T-cell (primary cell): ENCODE results near the gene KCNH2. TPM values are rescaled to one million over a fixed set of nuclear protein-coding genes. Genes with fewer than 3 reads are reported as not detected.
A peak's percentile ranks its signal among the peaks of the same experiment; 100 is the strongest.

Source experiments
- ATAC-seq, 4 experiments: fragments of 200-7000 bp in 3 of 4; fragments of 150-1000 bp in 1 of 4; cut with Tn5 transposase; replicated peaks in 1 of 4; 1 replicate in 3 of 4; 2 replicates in 1 of 4; pipeline ENCODE4 v1.10.0; 2021; ENCODE audit warnings: moderate library complexity in 3 of 4, mild to moderate bottlenecking in 2 of 4, moderate number of reproducible peaks in 1 of 4
- CTCF ChIA-PET, 2 donors: fragments of 300-600 bp; sonication (Branson Sonifier 250); formaldehyde crosslinking; loops; one replicate each; lab custom pipeline; 2022; ENCODE audit warnings: antibody characterized with exemption in 2 of 2; lab: Charles Lee
- POLR2A ChIA-PET, 2 donors: fragments of 300-600 bp; sonication (Branson Sonifier 250); formaldehyde crosslinking; loops; one replicate each; lab custom pipeline; 2022; ENCODE audit warnings: antibody characterized with exemption in 2 of 2; lab: Charles Lee
- DNase-seq, 35 experiments: peaks; one replicate each; pipeline versions ENCODE4 v3.0.0 to v3.0.0-alpha.2; 2013 to 2023
- H3K27ac ChIP-seq: one replicate; pipeline ENCODE4 v1.5.1; 2013; ENCODE audit warnings: low read length
- H3K27me3 ChIP-seq, 2 experiments: replicated peaks in 1 of 2; 1 replicate in 1 of 2; 2 replicates in 1 of 2; pipeline versions ENCODE4 v1.6.1 to v1.7.0; 2013; ENCODE audit warnings: low read length in 1 of 2, mixed read lengths in 1 of 2; ENCODE audit not compliant: control insufficient read depth in 2 of 2, insufficient read depth in 2 of 2; ENCODE audit errors: extremely low read depth in 1 of 2
- H3K36me3 ChIP-seq, 2 donors: 1 replicate in 1 of 2; 2 replicates in 1 of 2; pipeline versions ENCODE4 v1.6.1 to v1.7.0; 2013; ENCODE audit warnings: low read length in 1 of 2; ENCODE audit not compliant: control insufficient read depth in 2 of 2, insufficient read depth in 1 of 2; ENCODE audit errors: extremely low read depth in 1 of 2
- H3K4me1 ChIP-seq, 2 experiments: 1 replicate in 1 of 2; 2 replicates in 1 of 2; pipeline versions ENCODE4 v1.6.1 to v1.7.0; 2013; ENCODE audit warnings: low read length in 2 of 2, mixed read lengths in 1 of 2; ENCODE audit not compliant: insufficient read depth in 2 of 2, control insufficient read depth in 1 of 2; ENCODE audit errors: extremely low read depth in 1 of 2
- H3K4me3 ChIP-seq, 2 donors: 1 replicate in 1 of 2; 2 replicates in 1 of 2; pipeline versions ENCODE4 v1.5.1 to v1.7.0; 2013; ENCODE audit warnings: mild to moderate bottlenecking in 2 of 2, low read length in 1 of 2, moderate library complexity in 1 of 2; ENCODE audit not compliant: control insufficient read depth in 1 of 2; ENCODE audit errors: extremely low read depth in 1 of 2
- H3K9me3 ChIP-seq: 2 replicates; pipeline ENCODE4 v1.7.0; 2013
- H3K27ac Mint-ChIP-seq, 2 donors: one replicate each; pipeline ENCODE4 v1.8.0; 2020 to 2021; ENCODE audit warnings: mild to moderate bottlenecking in 2 of 2, mixed read lengths in 2 of 2
- H3K27me3 Mint-ChIP-seq, 2 donors: one replicate each; pipeline ENCODE4 v1.8.0; 2021 to 2022; ENCODE audit warnings: mixed read lengths in 2 of 2
- H3K36me3 Mint-ChIP-seq: one replicate; pipeline ENCODE4 v1.8.0; 2021; ENCODE audit warnings: mixed read lengths
- H3K4me1 Mint-ChIP-seq, 3 donors: one replicate each; pipeline ENCODE4 v1.8.0; 2020 to 2022; ENCODE audit warnings: mixed read lengths in 3 of 3, mild to moderate bottlenecking in 1 of 3
- H3K4me3 Mint-ChIP-seq, 3 donors: one replicate each; pipeline ENCODE4 v1.8.0; 2020 to 2022; ENCODE audit warnings: mild to moderate bottlenecking in 3 of 3, mixed read lengths in 3 of 3, moderate library complexity in 3 of 3
- H3K9me3 Mint-ChIP-seq, 3 donors: one replicate each; pipeline ENCODE4 v1.8.0; 2020 to 2022; ENCODE audit warnings: mixed read lengths in 3 of 3
- WGBS: methylation state at CpG from one replicate; pipeline ENCODE4 v1.1.5; 2013; ENCODE audit warnings: missing lambda C conversion rate; ENCODE audit not compliant: insufficient coverage; 5-methylcytosine and 5-hydroxymethylcytosine counted together
- total RNA-seq, 35 experiments: library from RNA in 6 of 35; stranded (reverse) in 6 of 35; fragments of 120-200 nt in 1 of 35; gene quantifications; one replicate each; pipeline versions ENCODE4 v1.2.1 to v1.2.4 and lab custom pipeline; 2013 to 2026

Gene KCNH2
- total RNA-seq, 5 donors from 2014 or later (not counting 1 experiment from before 2014, with no cell fraction given) = 2.9 to 4.6 (median 3.0) TPM

DNA sequence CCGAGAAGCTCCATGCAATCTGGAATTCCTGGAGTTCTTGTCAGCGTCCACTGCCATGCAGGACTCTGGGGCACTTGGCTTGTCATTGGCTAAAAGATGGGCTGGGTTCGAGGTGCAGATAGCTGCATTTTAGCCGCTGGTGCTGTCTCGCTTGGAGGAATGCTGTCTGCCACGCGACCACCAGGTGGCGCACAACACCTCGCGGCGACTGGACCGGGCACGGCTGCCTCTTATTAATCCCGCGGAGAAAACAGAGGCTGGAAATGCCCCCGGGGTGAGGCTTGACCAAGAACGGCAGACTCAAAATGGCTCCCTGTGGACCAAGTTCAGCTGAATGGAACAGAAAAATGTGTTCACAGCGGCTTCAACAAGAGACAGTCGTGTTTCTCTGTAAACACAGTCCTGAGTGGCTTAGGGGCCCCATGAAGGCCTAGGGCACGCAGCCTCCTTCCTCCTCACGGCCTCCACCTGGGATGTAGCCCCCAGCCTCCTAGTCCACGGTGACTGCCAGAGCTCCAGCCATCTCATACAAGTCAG is 79.6 kb downstream of the KCNH2 start:
- H3K27ac Mint-ChIP-seq = peak overlapping the region in 1 of 2 donors; percentile 43
- peak; percentile 76 to 84 (median 79) for ATAC-seq
- H3K36me3 ChIP-seq = no peaks in the 10 kb centered on the region
- peaks cover 51 to 66% of the 10 kb centered on the region in 2 donors for H3K27me3 Mint-ChIP-seq
- peaks cover 5 to 15% (median 8%) of the 10 kb centered on the region in 3 donors for H3K4me1 Mint-ChIP-seq
- peaks cover 0 to 70% of the 10 kb centered on the region in 2 experiments for H3K27me3 ChIP-seq
- CTCF ChIA-PET = interaction anchor here (0.6 to 1.3 kb wide), 11 partner anchors 11 to 533 kb away, joined by 3 to 6 read pairs (median 3); no protein-coding TSS in a partner anchor
- POLR2A ChIA-PET = no interaction called here
- H3K9me3 ChIP-seq = no peaks in the 10 kb centered on the region
- no peaks in the 10 kb centered on the region for H3K36me3 Mint-ChIP-seq
- peaks cover 0 to 6% (median 0%) of the 10 kb centered on the region in 3 donors for H3K9me3 Mint-ChIP-seq
- H3K4me3 ChIP-seq = no peak overlapping the region
- H3K4me3 Mint-ChIP-seq = peak overlapping the region in 1 of 3 donors; percentile 21
- no peak overlapping the region for H3K27ac ChIP-seq
- 11% methylated on average over 20 of the region's 22 CpGs for WGBS
- peaks cover 0 to 9% of the 10 kb centered on the region in 2 experiments for H3K4me1 ChIP-seq
- DNase-seq = peak; percentile 21 to 85 (median 69)

GRCh38 chr7:150897502-150898474 is 80.3 kb downstream of the KCNH2 start:
- H3K9me3 ChIP-seq = no peaks in the 10 kb centered on the region
- H3K27me3 ChIP-seq = peaks cover 1 to 64% of the 10 kb centered on the region in 2 experiments
- peaks cover 48 to 63% of the 10 kb centered on the region in 2 donors for H3K27me3 Mint-ChIP-seq
- ATAC-seq (no peak), DNase-seq (no peak)
- H3K27ac Mint-ChIP-seq = no peak overlapping the region
- no peak overlapping the region for H3K4me3 ChIP-seq
- ChIA-PET POLR2A (no interaction called here), CTCF (interaction anchor here (0.6 to 1.3 kb wide), 11 partner anchors 11 to 532 kb away, joined by 3 to 6 read pairs (median 3); no protein-coding TSS in a partner anchor)
- no peaks in the 10 kb centered on the region for H3K36me3 Mint-ChIP-seq
- no peak overlapping the region for H3K27ac ChIP-seq
- WGBS = 34% methylated on average over 15 of the region's 22 CpGs
- H3K36me3 ChIP-seq = no peaks in the 10 kb centered on the region
- H3K4me1 Mint-ChIP-seq = peaks cover 5 to 15% (median 8%) of the 10 kb centered on the region in 3 donors
- peaks cover 0 to 9% of the 10 kb centered on the region in 2 experiments for H3K4me1 ChIP-seq
- no peak overlapping the region for H3K4me3 Mint-ChIP-seq
- H3K9me3 Mint-ChIP-seq = peaks cover 0 to 7% (median 0%) of the 10 kb centered on the region in 3 donors

GRCh38 chr7:150896562-150897209 is 81.4 kb downstream of the KCNH2 start:
- Mint-ChIP-seq H3K27me3 (peaks cover 42 to 57% of the 10 kb centered on the region in 2 donors), H3K4me3 (no peak overlapping the region), H3K27ac (no peak overlapping the region), H3K36me3 (no peaks in the 10 kb centered on the region), H3K4me1 (peaks cover 5 to 15% (median 8%) of the 10 kb centered on the region in 3 donors), H3K9me3 (peaks cover 0 to 7% (median 0%) of the 10 kb centered on the region in 3 donors)
- peaks cover 0 to 9% of the 10 kb centered on the region in 2 experiments for H3K4me1 ChIP-seq
- H3K27ac ChIP-seq = no peak overlapping the region
- ATAC-seq = no peak
- H3K27me3 ChIP-seq = peaks cover 2 to 58% of the 10 kb centered on the region in 2 experiments
- no peaks in the 10 kb centered on the region for H3K36me3 ChIP-seq
- no peak for DNase-seq
- POLR2A ChIA-PET = interaction anchor here in 1 of 2 donors (0.6 kb wide), 1 partner anchor 132 kb away, joined by 3 read pairs; no protein-coding TSS in a partner anchor
- no peaks in the 10 kb centered on the region for H3K9me3 ChIP-seq
- H3K4me3 ChIP-seq = no peak overlapping the region
- CTCF ChIA-PET = interaction anchor here in 1 of 2 donors (1.2 kb wide), 1 partner anchor 13 kb away, joined by 3 read pairs; no protein-coding TSS in a partner anchor
- WGBS = 59% methylated on average over 6 of the region's 10 CpGs

- H3K36me3 Mint-ChIP-seq = no peaks in the 10 kb centered on the region
- Histone ChIP-seq H3K9me3 (no peaks in the 10 kb centered on the region), H3K27me3 (peaks cover 2 to 50% of the 10 kb centered on the region in 2 experiments), H3K36me3 (no peaks in the 10 kb centered on the region), H3K4me3 (no peak overlapping the region), H3K27ac (no peak overlapping the region), H3K4me1 (peaks cover 0 to 9% of the 10 kb centered on the region in 2 experiments)
- H3K4me1 Mint-ChIP-seq = peaks cover 5 to 15% (median 8%) of the 10 kb centered on the region in 3 donors
- H3K27me3 Mint-ChIP-seq = peaks cover 35 to 51% of the 10 kb centered on the region in 2 donors
- no peak overlapping the region for H3K4me3 Mint-ChIP-seq
- ATAC-seq (no peak), DNase-seq (no peak)
- H3K9me3 Mint-ChIP-seq = peaks cover 0 to 7% (median 0%) of the 10 kb centered on the region in 3 donors
- no peak overlapping the region for H3K27ac Mint-ChIP-seq
- 67% methylated on average over 1 of the region's 2 CpGs for WGBS
- ChIA-PET CTCF (no interaction called here), POLR2A (no interaction called here)
Measured at GRCh38 chr7:150895809-150896208, 82.3 kb downstream of the KCNH2 start.

Other genes with a start within 250 kb of the KCNH2 start
- 100 to 1,000 TPM in 3 of 5 donors, 10 to 100 TPM in 2; 82.8 to 271 (median 248) TPM for gene GIMAP5, start 240.9 kb downstream of the KCNH2 start, total RNA-seq
- under 1 TPM in 4 of 5 donors, not detected in 1; 0.30 to 0.92 (median 0.63) TPM for gene TMEM176B, start 178.0 kb downstream of the KCNH2 start, total RNA-seq
- under 1 TPM in 3 of 5 donors, not detected in 2; 0.43 to 0.79 (median 0.73) TPM for gene TMEM176A, start 177.6 kb downstream of the KCNH2 start, total RNA-seq
- gene AOC1, start 125.8 kb downstream of the KCNH2 start, total RNA-seq = under 1 TPM in 2 of 5 donors, not detected in 3; 0.15 to 0.28 TPM
- 10 to 100 TPM in 1 of 5 donors, 1 to 10 TPM in 4; 4.8 to 10.1 (median 5.0) TPM for gene NOS3, start 12.7 kb upstream of the KCNH2 start, total RNA-seq
- gene ATG9B, start 46.2 kb upstream of the KCNH2 start, total RNA-seq = 10 to 100 TPM; 24.0 to 37.0 (median 31.8) TPM
- 10 to 100 TPM; 72.4 to 83.0 (median 74.8) TPM for gene ABCB8, start 50.1 kb upstream of the KCNH2 start, total RNA-seq
- gene ASIC3, start 70.2 kb upstream of the KCNH2 start, total RNA-seq = 10 to 100 TPM in 4 of 5 donors, 1 to 10 TPM in 1; 9.8 to 16.0 (median 11.9) TPM
- gene CDK5, start 79.6 kb upstream of the KCNH2 start, total RNA-seq = 1 to 10 TPM; 5.3 to 8.4 (median 6.5) TPM
- 10 to 100 TPM; 52.0 to 91.5 (median 74.4) TPM for gene SLC4A2, start 81.3 kb upstream of the KCNH2 start, total RNA-seq
- gene FASTK, start 102.5 kb upstream of the KCNH2 start, total RNA-seq = 100 to 1,000 TPM in 4 of 5 donors, 10 to 100 TPM in 1; 98.8 to 157 (median 151) TPM
- 10 to 100 TPM; 44.0 to 67.0 (median 56.5) TPM for gene TMUB1, start 105.2 kb upstream of the KCNH2 start, total RNA-seq
- 10 to 100 TPM; 28.2 to 67.3 (median 50.9) TPM for gene AGAP3, start 108.2 kb upstream of the KCNH2 start, total RNA-seq
- gene GBX1, start 189.4 kb upstream of the KCNH2 start, total RNA-seq = not detected
- not detected for gene ASB10, start 208.9 kb upstream of the KCNH2 start, total RNA-seq
- 1 to 10 TPM; 3.1 to 7.7 (median 5.1) TPM for gene H2BK1, start 232.2 kb upstream of the KCNH2 start, total RNA-seq
- 10 to 100 TPM; 22.9 to 39.7 (median 38.8) TPM for gene ABCF2, start 248.9 kb upstream of the KCNH2 start, total RNA-seq